HG03139 (cell line): Measurements from ENCODE around the gene VAV1.

Experiments used
- ATAC-seq: cut with Tn5 transposase; IDR thresholded peaks from one replicate; pipeline ENCODE4 v1.9.1; 2021; ENCODE audit not compliant: unreplicated experiment

The VAV1 gene

DNA sequence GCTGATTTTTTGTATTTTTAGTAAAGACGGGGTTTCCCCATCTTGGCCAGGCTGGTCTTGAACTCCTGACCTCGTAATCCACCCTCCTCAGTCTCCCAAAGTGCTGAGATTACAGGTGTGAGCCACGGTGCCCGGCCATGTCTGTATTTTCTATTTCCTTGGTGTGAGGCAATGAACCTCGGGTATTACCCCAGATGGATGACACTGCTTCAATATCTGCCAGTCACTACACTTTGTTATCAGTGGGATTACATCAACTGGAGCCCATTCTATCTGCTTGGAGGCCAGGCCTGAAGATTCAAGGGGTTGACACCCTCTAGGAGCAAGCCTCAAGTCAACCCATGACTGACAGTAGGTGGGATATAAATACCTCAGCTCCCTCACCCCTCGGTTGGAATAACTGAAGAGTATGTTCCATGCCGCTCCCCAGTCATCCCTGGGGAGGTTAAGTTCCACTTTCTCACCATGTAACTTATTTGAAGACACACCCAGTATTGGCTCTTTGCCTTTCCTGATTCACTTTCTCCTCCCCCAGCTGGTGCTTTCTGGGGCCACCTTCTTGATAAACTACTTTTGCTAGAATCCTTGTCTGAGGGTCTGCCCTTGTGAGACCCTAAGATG lies 113.9 kb downstream of the VAV1 start:
- ATAC-seq, result no peak

DNA sequence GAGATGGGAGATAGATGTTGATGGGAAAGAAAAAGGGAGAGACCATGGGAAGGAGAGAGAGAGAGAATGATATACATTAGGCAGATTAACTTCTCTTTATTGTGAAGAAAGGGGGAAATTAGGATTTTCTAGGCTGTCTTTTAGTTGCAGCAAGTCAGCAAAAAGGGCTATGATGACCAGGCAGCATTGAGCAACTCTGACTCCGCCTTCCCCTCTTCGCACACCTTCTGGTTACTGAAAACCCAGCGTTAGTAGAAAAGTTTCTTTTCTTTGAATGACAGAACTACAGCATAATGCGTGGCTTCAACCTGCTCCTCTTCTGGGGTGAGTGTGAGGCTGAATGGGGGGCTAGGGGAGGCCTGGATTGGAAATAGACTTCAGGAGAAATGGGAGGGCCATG lies 114.8 kb downstream of the VAV1 start, which contains the start of gene ADGRE1:
Gene ADGRE1 (plus strand): TSS at position 264 of the 400 bp plus-strand sequence. CDS start 30 bp downstream, at position 294.
- no peak for ATAC-seq

DNA sequence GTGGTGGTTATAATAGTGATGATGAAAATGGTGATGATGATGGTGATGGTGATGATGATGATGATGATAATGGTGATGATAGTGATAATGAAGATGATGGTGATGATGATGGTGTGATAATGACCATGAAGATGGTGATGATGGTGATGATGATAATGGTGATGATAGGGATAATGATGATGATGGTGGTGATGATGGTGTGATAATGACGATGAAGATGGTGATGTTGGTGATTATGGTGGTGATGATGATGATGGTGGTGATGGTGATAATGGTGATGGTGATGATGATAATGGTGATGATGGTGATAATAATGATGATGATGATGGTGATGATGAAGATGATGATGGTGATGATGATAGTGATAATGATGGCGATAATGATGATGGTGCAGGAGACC lies 116.5 kb downstream of the VAV1 start:
- ATAC-seq, result no peak

DNA sequence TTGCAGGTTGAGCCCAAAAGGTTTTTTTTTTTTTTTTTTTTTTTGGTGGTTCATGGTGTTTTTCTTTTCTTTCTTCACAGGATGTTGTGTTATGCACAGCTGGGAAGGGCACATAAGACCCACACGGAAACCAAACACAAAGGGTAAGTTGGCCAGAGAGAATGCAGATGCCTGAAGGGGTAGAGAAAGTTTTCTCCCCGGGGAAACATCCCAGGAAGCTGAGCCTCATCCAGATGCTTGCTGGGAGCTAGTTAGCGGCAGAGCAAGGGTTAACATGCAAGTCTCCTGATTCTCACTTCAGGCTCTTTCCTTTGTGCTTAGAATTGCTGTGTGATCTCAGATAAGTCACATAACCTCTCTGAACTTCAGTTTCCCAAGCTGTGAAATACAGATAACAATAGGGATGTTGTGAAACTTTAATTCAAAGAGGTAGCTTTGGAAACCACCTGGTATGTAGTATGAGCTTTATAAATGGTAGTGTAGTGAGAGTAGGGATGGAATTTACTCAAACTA lies 117.9 kb downstream of the VAV1 start:
- no peak for ATAC-seq

DNA sequence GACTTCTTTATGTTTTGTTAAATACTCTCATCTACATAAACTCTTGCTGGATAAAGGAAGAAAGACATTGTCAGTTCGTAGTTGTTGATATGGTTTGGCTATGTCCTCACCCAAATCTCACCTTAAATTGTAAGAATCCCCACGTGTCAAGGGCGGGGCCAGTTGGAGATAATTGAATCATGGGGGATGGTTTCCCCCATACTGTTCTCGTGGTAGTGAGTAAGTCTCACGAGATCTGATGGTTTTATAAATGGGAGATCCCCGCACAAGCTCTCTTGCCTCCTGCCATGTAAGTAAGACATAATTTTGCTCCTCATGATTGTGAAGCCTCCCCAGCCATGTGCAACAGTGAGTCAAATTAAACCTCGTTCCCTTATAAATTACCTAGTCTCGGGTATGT lies 118.4 kb downstream of the VAV1 start:
- ATAC-seq, result no peak

DNA sequence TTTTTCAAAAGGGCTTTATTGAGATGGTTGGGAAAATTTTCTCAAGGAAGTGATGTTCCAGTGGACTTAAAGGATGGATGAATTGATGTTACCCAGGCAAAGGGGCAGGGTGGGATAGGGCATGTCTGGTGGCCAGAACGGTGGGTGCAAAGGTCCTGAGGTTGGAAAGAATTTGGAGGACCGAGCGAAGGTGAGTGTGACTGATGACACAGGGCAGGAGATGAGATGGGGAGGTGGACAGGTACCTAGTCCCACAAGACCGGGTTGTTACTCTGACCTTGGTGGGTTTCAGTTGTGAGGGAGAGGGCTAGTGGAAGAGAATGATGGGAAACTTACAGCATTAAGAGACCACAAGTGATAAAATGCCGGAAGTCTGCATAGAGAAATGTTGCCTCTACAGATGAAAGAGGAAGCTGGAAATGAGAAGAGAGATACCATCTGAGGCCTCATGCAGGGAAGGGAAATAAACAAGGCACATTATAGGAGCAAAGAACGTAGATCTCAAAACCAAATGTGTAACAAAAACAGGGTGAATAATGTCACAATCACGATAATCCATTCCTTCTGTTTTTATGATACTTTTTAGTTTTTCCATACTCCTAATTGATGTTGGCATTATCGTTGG lies 119.4 kb downstream of the VAV1 start:
- no peak for ATAC-seq

DNA sequence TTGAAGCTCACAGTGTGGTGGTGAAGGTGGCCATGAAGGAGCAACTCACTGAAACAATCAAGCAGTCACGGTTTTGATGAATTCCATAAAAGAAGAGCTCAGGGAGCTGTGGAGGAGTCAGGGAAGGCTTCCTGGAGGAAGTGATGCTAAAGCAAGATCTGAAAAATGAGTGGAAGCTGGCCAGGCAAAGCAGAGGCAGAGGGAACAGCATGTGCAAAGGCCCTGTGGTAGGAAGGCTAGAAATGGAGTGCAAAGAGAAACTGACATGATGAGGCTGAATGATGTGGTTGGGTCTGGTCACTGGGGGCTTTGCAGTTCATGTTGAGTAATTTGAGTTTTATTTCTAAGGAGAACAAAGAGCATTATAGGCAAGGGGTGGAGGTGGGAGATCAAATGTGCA lies 121.8 kb downstream of the VAV1 start:
- ATAC-seq, result no peak

DNA sequence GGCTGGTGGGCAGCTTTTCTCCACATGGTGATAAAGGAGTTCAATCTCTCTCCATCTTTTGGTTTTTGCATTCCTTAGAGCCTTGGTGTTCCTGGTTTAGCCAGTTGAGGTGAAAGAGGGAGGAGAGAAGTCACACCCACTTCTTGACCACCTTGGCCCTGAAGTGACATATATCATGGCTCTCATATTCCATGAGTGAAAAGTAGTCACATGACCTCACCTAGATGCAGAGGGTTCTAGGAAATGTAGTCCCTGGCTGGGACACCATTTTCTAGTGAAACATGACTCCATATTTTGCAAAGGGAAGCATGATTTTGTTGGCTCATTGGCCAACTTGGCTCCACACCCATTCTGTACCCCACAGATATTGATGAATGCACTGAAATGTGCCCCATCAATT lies 130.9 kb downstream of the VAV1 start:
- ATAC-seq, result no peak

DNA sequence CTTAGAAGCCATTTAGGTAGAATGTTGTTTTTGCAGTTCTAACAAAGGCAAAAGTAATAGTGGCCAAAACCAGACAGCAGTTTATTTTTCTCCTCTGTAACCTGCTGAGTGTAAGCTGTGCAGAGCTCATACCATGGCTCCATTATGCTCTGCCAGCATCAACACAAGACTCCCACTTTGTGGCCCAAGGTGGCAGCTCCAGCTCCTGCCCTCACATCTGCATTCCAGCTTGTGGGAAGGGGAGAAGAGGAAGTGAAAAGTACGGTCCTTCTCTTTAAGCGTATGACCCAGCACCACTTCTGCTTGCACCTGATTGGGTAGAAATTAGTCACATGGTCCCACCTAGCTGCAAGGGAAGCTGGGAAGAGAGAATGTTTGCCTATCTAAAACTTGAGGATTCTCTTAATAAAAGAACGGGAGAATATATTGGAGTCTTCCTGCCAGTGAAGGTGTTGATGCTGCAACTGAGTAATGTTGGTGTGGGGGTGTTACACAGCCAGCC lies 134.1 kb downstream of the VAV1 start:
- ATAC-seq, result no peak
